Liver (tissue), 9 donors: Measurements from ENCODE around the gene ATL2. TPM values are rescaled to one million over a fixed set of nuclear protein-coding genes. Genes with fewer than 3 reads are reported as not detected.

Experiments used
- DNase-seq: peaks from one replicate; pipeline ENCODE4 v3.0.0-alpha.2; 2017; ENCODE audit warnings: low spot score
- H3K27ac ChIP-seq, 2 donors: one replicate each; pipeline ENCODE4 v1.7.0; 2013; ENCODE audit warnings: inconsistent platforms in 2 of 2, low read length in 2 of 2, control low read depth in 1 of 2, low read depth in 1 of 2, mild to moderate bottlenecking in 1 of 2
- H3K27me3 ChIP-seq, 4 donors: one replicate each; pipeline versions ENCODE4 v1.6.1 to v1.7.0; 2013; ENCODE audit warnings: low read length in 3 of 4, inconsistent platforms in 1 of 4, mild to moderate bottlenecking in 1 of 4, moderate library complexity in 1 of 4; ENCODE audit not compliant: control insufficient read depth in 4 of 4, insufficient read depth in 4 of 4
- H3K36me3 ChIP-seq, 4 donors: one replicate each; pipeline versions ENCODE4 v1.6.1 to v1.7.0; 2013; ENCODE audit warnings: low read length in 3 of 4, mild to moderate bottlenecking in 3 of 4, low read depth in 1 of 4, moderate library complexity in 1 of 4; ENCODE audit not compliant: control insufficient read depth in 4 of 4, insufficient read depth in 3 of 4
- H3K4me1 ChIP-seq, 4 donors: one replicate each; pipeline versions ENCODE4 v1.6.1 to v1.7.0; 2013; ENCODE audit warnings: low read length in 3 of 4, mild to moderate bottlenecking in 3 of 4, moderate library complexity in 1 of 4; ENCODE audit not compliant: control insufficient read depth in 4 of 4, insufficient read depth in 4 of 4
- H3K4me3 ChIP-seq, 3 donors: one replicate each; pipeline versions ENCODE4 v1.6.1 to v1.7.0; 2013; ENCODE audit warnings: low read length in 3 of 3, control low read depth in 1 of 3, low read depth in 1 of 3, mild to moderate bottlenecking in 1 of 3
- H3K9ac ChIP-seq, 2 donors: one replicate each; pipeline ENCODE4 v1.7.0; 2013; ENCODE audit warnings: low read length in 2 of 2, mild to moderate bottlenecking in 2 of 2, moderate library complexity in 2 of 2, control low read depth in 1 of 2, low read depth in 1 of 2
- H3K9me3 ChIP-seq, 4 donors: one replicate each; pipeline versions ENCODE4 v1.6.1 to v1.7.0; 2013; ENCODE audit warnings: low read length in 3 of 4; ENCODE audit not compliant: control insufficient read depth in 4 of 4
- ATF3 ChIP-seq: IDR thresholded peaks from 2 replicates; pipeline ENCODE4 v1.6.1; 2016; ENCODE audit warnings: antibody characterized with exemption
- CTCF ChIP-seq: fragments of 150-350 bp; IDR thresholded peaks from 2 replicates; pipeline ENCODE4 v1.5.1; 2017; ENCODE audit warnings: improper control_type of control experiment, low read depth, low read length; ENCODE audit not compliant: missing input control
- EGR1 ChIP-seq, 2 donors: IDR thresholded peaks; 2 replicates each; pipeline ENCODE4 v1.6.1; 2016 to 2018; ENCODE audit warnings: antibody characterized with exemption in 2 of 2, low read depth in 2 of 2
- GABPA ChIP-seq, 2 donors: IDR thresholded peaks in 1 of 2; conservative IDR thresholded peaks in 1 of 2; 2 replicates each; pipeline ENCODE4 v1.6.1; 2016; ENCODE audit warnings: antibody characterized with exemption in 2 of 2, mild to moderate bottlenecking in 1 of 2, moderate library complexity in 1 of 2
- HNF4A ChIP-seq, 2 donors: conservative IDR thresholded peaks; 2 replicates each; pipeline ENCODE4 v1.6.1; 2016; ENCODE audit warnings: antibody characterized with exemption in 2 of 2, mild to moderate bottlenecking in 2 of 2
- HNF4G ChIP-seq: IDR thresholded peaks from 2 replicates; pipeline ENCODE4 v1.6.1; 2016; ENCODE audit warnings: antibody characterized with exemption
- JUND ChIP-seq, 2 donors: IDR thresholded peaks; 2 replicates each; pipeline ENCODE4 v1.6.1; 2016; ENCODE audit warnings: antibody characterized with exemption in 2 of 2
- MAX ChIP-seq: IDR thresholded peaks from 2 replicates; pipeline ENCODE4 v1.6.1; 2016; ENCODE audit warnings: antibody characterized with exemption
- NR2F2 ChIP-seq: IDR thresholded peaks from 2 replicates; pipeline ENCODE4 v1.6.1; 2016; ENCODE audit warnings: antibody characterized with exemption
- RAD21 ChIP-seq, 2 donors: IDR thresholded peaks; 2 replicates each; pipeline ENCODE4 v1.6.1; 2016; ENCODE audit warnings: antibody characterized with exemption in 2 of 2, mild to moderate bottlenecking in 2 of 2
- REST ChIP-seq: IDR thresholded peaks from 2 replicates; pipeline ENCODE4 v1.6.1; 2016; ENCODE audit warnings: antibody characterized with exemption, mild to moderate bottlenecking
- SP1 ChIP-seq: IDR thresholded peaks from 2 replicates; pipeline ENCODE4 v1.6.1; 2018; ENCODE audit warnings: antibody characterized with exemption, mild to moderate bottlenecking
- TAF1 ChIP-seq: conservative IDR thresholded peaks from 2 replicates; pipeline ENCODE4 v1.6.1; 2016; ENCODE audit warnings: antibody characterized with exemption, mild to moderate bottlenecking
- YY1 ChIP-seq: IDR thresholded peaks from 2 replicates; pipeline ENCODE4 v1.6.1; 2016; ENCODE audit warnings: antibody characterized with exemption, mild to moderate bottlenecking
- ZBTB33 ChIP-seq: IDR thresholded peaks from 2 replicates; pipeline ENCODE4 v1.6.1; 2016; ENCODE audit warnings: antibody characterized with exemption
- whole genome bisulfite sequencing: extraction: QIAGEN DNeasy Blood & Tissue Kit; methylation state at CpG from one replicate; pipeline ENCODE4 v1.1.7; 2013; 5-methylcytosine and 5-hydroxymethylcytosine counted together
- polyA plus RNA-seq, 2 donors: library from polyadenylated mRNA; stranded (reverse) in 1 of 2; unstranded in 1 of 2; fragments of 200-250 nt in 1 of 2; fragments of >200 nt in 1 of 2; fragmentation: Nextera tagmentation in 1 of 2; extraction: Ambion mirVana in 1 of 2; gene quantifications; one replicate each; pipeline versions ENCODE4 v1.2.1 to v1.2.3, GENCODE V29; 2013 to 2015
- total RNA-seq, 2 donors: library from RNA; depleted of rRNA; stranded (reverse); fragments of >200 nt; gene quantifications; one replicate each; pipeline ENCODE4 v1.2.3, GENCODE V29; 2014
- donor health status: healthy.
- donor health status: healthy.
- donor health status: healthy.
- donor health status: healthy.
- donor health status: healthy.

ATL2 gene
- total and polyA plus RNA-seq, 4 donors: 21.0 to 163 (median 45.8) TPM

GRCh38 chr2:38294597-38294996, 82.5 kb downstream of the ATL2 start:
- no peaks in the 10 kb centered on the region for H3K9me3 ChIP-seq

GRCh38 chr2:38293152-38293865, 83.8 kb downstream of the ATL2 start:
- no peak overlapping the region for H3K4me3 ChIP-seq
- H3K9ac ChIP-seq: no peak overlapping the region
- no peaks in the 10 kb centered on the region for H3K9me3 ChIP-seq
- no peak for DNase-seq
- H3K4me1 ChIP-seq: no peaks in the 10 kb centered on the region
- no peaks in the 10 kb centered on the region for H3K27me3 ChIP-seq
- H3K36me3 ChIP-seq: peaks cover 3 to 32% (median 25%) of the 10 kb centered on the region in 4 donors
- WGBS: 97% methylated on average over 7 of the region's 7 CpGs
- no peak overlapping the region for H3K27ac ChIP-seq
- TF ChIP-seq GABPA (IDR thresholded peaks at IDR 0.05 in 1 of 2, conservative IDR thresholded peaks at IDR 0.05 in 1 of 2) (no peak), HNF4G (no peak), EGR1 (IDR thresholded peaks at IDR 0.05; ENCODE audit: low read depth in 2 of 2) (no peak), REST (no peak), HNF4A (conservative IDR thresholded peaks at IDR 0.05) (no peak), CTCF (no peak), TAF1 (no peak), YY1 (no peak), NR2F2 (no peak), SP1 (no peak), JUND (IDR thresholded peaks at IDR 0.05) (no peak), MAX (no peak), ATF3 (no peak), RAD21 (IDR thresholded peaks at IDR 0.05) (no peak)

More at GRCh38 chr2:38294597-38294996, 82.5 kb downstream of the ATL2 start:
- no peak overlapping the region for H3K27ac ChIP-seq
- H3K27me3 ChIP-seq: no peaks in the 10 kb centered on the region
- no peak for DNase-seq
- no peaks in the 10 kb centered on the region for H3K4me1 ChIP-seq
- peaks cover 3 to 43% (median 31%) of the 10 kb centered on the region in 4 donors for H3K36me3 ChIP-seq
- no peak overlapping the region for H3K9ac ChIP-seq
- no peak for TF ChIP-seq SP1
- no peak for TF ChIP-seq TAF1
- TF ChIP-seq HNF4G: no peak
- TF ChIP-seq YY1: no peak
- TF ChIP-seq JUND (IDR thresholded peaks at IDR 0.05): no peak
- TF ChIP-seq CTCF: no peak
- no peak for TF ChIP-seq ZBTB33
- H3K4me3 ChIP-seq: no peak overlapping the region
